Femur (tissue), 1 donor: ENCODE measurements around the gene SMIM8.
"Not testable (repeated sequence)": the region's sequence is repeated elsewhere in the genome, so short reads cannot be mapped to it uniquely, and the experiment has no call there.

Source experiments
- DNase-seq: peaks from one replicate; pipeline ENCODE4 v3.0.0-alpha.2; 2017

Gene SMIM8, protein sequence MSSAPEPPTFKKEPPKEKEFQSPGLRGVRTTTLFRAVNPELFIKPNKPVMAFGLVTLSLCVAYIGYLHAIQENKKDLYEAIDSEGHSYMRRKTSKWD

DNA sequence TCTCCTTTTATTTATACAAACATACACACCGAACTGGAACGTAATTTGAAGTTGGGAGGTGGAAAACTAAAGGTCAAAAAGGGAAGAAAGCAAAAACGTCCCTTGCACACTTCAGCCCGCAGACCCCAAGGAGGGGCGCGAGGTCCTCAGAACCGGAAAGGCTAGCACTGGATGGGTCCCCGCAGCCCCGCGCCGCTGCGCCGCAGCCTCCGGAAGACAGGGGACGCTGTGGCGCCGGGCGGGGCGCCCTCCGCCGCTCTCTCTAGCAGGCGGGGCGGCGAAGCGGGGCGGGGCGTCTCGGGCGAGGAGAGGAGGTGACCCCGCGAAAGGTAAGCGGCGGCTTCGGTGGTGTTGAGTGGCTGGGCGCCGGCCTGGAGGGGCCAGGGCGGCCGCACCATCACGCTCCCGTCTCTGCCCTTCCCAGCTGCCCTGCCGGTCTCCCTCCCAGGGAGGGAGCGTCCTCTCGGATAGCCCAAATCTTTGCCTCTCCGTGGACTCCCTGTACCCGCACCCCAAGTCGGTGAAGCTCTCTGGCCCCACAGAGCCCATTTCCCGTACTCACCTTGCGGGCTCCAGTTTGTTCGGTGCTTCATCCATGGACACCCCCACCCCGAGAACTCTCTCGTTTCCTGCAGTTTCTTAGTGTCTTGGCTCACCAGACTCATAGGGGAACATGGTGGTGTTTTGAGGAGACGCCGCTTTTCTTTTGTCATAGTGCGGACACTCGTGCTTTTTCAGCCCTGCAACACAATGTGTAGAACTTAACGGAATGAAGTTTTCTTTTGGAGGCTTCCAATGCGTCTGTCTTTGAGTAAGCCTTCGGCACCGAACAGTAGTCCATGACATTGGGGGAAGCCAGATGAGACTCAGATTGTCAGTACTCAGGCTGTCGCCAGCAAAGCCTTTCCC is at the start of gene SMIM8:
TSS of gene SMIM8 (plus strand) at position 285 of the 909 bp plus-strand sequence. CDS start 14,444 bp downstream, outside the sequence.
- DNase-seq: peak; percentile 86

GRCh38 chr6:87274660-87275274 is 47.6 kb upstream of the SMIM8 start:
- no peak for DNase-seq

GRCh38 chr6:87276624-87277023 is 45.8 kb upstream of the SMIM8 start:
- DNase-seq: no peak

GRCh38 chr6:87277123-87277522 is 45.3 kb upstream of the SMIM8 start:
- no peak for DNase-seq

DNA sequence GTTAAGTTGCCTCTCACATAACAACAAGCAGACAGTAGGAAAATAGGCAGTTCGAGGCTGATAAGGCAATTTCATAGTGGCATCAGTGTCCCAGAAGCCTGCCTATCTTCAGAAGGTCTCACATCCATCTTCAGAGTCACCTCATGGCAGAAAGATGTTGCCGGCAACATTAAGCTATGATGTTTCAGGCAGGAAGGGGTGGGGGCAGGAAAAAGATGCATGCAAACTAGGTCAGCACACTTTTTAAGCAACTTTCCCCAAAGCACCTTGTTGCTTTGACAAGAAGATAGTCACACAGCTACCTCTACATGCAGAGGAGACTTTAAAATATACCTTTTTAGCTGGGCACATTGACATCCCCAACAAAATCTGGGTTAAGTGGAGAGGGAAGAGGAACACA is 43.2 kb upstream of the SMIM8 start:
- no peak for DNase-seq

GRCh38 chr6:87281426-87281825 is 41.0 kb upstream of the SMIM8 start:
- no peak for DNase-seq

- DNase-seq: no peak
Measured at GRCh38 chr6:87282743-87283142, 39.6 kb upstream of the SMIM8 start.

DNA sequence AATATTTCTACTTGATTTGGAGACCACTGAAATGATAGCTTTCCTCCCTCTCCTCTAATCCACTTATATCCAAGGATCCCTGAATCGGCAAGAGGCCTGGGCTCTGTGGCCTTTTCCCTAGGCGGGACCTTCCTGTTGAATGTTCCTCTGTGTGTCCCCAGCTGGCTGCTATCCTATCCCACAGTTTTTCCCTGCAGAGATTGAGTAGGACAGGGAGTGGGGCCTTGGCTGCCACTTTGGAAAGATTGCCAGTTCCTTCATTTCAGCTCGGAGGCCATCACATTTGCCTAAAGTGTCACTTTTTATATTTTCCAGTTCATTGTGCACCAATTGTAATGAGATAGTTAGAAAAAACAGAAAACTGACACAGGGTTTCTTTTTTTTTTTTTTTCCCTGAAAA is 38.9 kb upstream of the SMIM8 start:
- DNase-seq: no peak

DNA sequence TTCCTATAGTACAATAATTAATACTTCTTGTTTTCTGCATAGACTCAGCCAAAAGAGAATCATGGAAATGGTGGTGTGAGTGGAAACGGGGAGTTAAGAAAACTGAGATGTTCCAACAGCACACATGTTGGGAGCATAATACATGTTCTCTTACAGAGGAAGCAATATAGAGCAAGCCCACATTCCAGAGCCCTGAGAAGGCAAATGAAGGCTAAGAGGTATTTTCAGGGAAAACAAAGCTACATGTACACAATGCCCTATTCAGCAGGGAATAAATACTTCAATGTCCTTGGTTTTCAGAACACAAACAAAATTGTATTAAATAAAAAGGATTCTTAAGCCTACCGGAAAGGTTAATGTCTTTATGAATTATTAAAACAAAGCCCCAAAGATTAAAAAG is 35.1 kb upstream of the SMIM8 start:
- no peak for DNase-seq

DNA sequence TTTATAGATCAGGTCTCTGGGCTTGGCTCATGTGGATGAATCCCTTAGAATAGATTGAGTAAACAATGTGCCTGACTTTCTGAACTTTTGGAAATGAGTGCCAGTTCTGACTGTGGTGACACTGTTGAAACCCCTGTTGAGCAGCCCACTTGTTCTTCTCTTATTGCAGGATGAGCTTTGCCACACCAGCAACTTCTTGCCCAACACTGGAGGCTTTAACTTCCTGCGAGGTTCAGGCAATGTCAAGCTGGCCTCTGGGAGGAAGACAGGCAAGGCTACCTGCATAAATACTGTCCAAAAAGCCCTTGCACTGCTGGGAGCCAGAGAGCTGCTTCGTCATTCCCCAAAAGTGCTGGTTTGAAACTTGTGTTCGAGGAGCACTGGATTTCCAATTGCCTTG is 32.8 kb upstream of the SMIM8 start:
- DNase-seq: no peak

DNA sequence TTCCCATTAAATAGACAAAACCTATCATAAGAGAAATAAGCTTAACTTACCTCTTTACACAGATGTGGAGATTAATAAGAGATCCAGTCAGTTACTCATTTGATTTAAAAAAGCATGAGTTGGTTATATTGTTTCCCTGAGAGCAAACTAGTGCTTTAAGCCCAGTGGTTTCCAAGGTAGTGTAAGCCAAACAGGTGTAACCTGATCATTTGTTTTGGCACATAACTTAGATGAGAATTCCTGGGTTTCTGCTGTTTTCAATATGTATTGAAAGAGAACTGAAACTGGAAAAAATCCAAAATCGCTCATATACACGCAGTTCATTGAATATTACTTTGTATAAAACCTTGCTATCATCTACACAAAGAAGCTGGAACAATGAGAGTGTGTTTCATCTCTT is 30.5 kb upstream of the SMIM8 start:
- DNase-seq: no peak

GRCh38 chr6:87293526-87293925 is 28.9 kb upstream of the SMIM8 start:
- DNase-seq: no peak

GRCh38 chr6:87297119-87297518 is 25.3 kb upstream of the SMIM8 start:
- DNase-seq: no peak

DNA sequence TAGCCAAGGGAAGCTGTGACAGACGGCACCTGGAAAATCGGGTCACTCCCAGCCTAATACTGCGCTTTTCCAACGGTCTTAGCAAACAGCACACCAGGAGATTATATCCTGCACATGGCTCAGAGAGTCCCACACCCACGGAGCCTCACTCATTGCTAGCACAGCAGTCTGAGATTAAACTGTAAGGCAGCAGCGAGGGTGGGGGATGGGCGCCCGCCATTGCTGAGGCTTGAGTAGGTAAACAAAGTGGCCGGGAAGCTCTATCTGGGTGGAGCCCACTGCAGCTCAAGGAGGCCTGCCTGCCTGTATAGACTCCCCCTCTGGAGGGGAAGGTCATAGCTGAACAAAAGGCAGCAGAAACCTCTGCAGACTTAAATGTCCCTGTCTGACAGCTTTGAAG is 21.1 kb upstream of the SMIM8 start:
- DNase-seq: not testable (repeated sequence)

DNA sequence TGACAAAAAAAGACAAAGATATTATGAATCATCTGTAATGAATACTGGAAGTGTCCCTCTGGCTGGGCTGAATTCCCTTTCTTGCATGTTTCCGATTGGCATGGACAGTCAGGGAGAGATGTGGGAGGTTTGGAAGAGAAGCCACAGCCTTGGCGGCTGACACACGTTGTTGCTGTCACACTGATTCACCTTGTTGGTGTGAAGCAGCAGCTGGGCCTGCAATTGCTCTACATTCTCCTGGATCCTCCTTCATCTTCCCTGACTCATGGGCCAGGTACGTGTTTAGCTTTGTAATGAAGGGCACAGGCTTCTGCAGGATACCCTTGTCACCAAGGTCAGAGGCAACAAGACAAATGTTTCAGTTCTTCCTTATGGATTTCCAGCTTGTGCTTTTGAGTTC is 13.4 kb upstream of the SMIM8 start:
- DNase-seq: no peak

DNA sequence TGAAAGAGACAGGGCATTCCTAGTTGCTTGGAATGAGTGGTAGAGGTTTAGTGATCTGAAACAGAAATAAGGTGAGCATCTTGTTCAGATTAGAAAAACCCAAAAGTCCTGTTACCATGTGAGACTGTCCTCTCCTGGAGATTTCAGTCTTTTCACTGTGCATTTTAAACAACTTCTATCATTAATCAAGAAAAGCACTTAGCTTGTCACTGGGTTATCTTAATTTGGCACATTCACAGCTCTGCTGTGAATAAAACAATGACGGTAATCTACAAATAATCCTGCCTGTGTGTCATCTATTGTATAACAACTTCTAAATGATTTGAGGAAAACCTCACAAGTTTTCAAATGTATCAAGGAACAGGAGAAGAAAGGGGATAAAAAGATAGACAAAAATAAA is 9.5 kb upstream of the SMIM8 start:
- no peak for DNase-seq

DNA sequence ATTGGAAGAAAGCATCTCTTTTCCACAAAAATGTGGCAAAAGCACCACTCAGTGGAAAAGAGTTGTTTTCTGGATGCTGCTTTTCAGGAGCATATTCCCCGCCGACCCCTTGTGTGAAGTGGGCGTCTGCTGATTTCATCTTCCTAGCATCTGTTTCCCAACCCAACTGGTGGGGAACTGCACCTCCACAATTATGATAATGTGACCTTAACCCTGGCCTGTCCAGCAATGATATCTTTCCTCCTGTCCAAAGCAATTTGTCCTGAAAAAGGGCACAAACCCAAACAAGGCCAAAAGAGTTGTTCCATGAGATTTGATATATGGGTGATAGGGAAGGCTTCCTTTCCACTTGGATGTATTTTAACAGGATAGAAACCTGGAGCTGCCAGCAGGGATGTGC is 7.3 kb upstream of the SMIM8 start:
- DNase-seq: no peak

- DNase-seq: no peak
Measured at GRCh38 chr6:87319271-87319987, 3.0 kb upstream of the SMIM8 start.

DNA sequence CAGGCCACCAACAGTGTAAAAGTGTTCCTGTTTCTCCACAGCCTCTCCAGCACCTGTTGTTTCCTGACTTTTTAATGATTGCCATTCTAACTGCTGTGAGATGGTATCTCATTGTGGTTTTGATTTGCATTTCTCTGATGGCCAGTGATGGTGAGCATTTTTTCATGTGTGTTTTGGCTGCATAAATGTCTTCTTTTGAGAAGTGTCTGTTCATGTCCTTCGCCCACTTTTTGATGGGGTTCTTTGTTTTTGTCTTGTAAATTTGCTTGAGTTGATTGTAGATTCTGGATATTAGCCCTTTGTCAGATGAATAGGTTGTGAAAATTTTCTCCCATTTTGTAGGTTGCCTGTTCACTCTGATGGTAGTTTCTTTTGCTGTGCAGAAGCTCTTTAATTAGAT is 1.5 kb downstream of the SMIM8 start:
- not testable (repeated sequence) for DNase-seq

DNA sequence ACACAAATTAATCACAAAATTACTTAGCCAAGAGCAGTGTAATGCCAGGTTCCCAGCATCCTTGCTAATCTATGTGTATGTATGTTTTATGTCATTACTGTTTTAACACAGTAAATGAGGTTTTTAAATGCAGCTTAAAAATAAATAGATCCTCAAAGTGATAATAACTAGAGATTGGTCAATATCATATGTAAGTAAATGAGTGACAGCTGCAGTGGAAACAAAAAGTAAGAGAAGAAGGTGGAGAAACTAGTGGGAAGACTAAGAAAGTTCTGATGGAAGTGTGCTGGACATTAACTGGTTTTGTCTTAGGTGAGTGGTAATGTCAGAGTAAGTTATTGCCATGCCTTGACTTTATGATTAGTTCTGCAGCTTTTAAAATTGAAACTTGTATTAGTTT is 8.6 kb downstream of the SMIM8 start:
- DNase-seq: no peak

DNA sequence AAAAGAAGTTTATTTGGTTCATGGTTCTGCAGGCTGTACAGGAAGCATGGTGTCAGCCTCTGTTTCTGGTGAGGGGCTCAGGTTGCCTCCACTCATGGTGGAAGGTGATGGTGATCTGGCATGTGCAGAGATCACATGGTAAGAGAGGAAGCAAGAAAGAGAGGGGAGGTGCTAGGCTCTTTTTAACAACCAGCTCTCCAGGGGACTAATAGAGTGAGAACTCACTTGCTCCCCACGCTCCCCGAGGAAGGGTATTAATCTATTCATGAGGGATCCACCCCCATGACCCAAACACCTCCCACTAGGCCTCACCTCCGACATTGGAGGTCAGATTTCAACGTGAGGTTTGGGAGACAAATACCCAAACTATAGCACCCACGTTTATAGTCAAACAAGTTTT is 10.6 kb downstream of the SMIM8 start:
- DNase-seq: no peak

GRCh38 chr6:87333591-87334181 is 11.3 kb downstream of the SMIM8 start:
- DNase-seq: no peak

- no peak for DNase-seq
Measured at GRCh38 chr6:87334683-87335082, 12.3 kb downstream of the SMIM8 start.
